HepG2 (cell line): ENCODE data around the gene C22orf31. TPM values are rescaled to one million over a fixed set of nuclear protein-coding genes. Genes with fewer than 3 reads are reported as not detected.
"Not testable (repeated sequence)": the region's sequence is repeated elsewhere in the genome, so short reads cannot be mapped to it uniquely, and the experiment has no call there.

ENCODE experiments used
- ATAC-seq: fragments of 200-7000 bp; cut with Tn5 transposase; 3 replicates; pipeline ENCODE4 v1.9.1; 2020; ENCODE audit warnings: mild to moderate bottlenecking, moderate library complexity
- BruUV-seq: library from RNA; stranded (reverse); fragments of 400-500 nt; replicated peaks from 2 replicates; lab custom pipeline; 2021; lab: Mats Ljungman, UMichigan
- CTCF ChIA-PET: fragments of 300-600 bp; formaldehyde crosslinking; extraction: SDS; loops from one replicate; lab custom pipeline; 2021; ENCODE audit warnings: low total read pairs, inconsistent platforms, low intra/inter-chr PET ratio; lab: Yijun Ruan, JAX
- POLR2A ChIA-PET: fragments of 350-600 bp; sonication (Branson Sonifier 250); formaldehyde crosslinking; loops from one replicate; lab custom pipeline; 2020; ENCODE audit warnings: antibody characterized with exemption, inconsistent platforms; lab: Yijun Ruan, JAX
- DNase-seq: peaks from one replicate; pipeline ENCODE4 v3.0.0-alpha.2; 2015; ENCODE audit warnings: low spot score
- FAIRE-seq: peaks from 3 replicates; lab custom pipeline; 2011; peaks lifted over from hg19 to GRCh38; lab: Jason Lieb, UNC
- H2AFZ ChIP-seq: one replicate; pipeline ENCODE4 v1.6.1; 2011; ENCODE audit warnings: low read length, inconsistent platforms
- H3K27ac ChIP-seq: fragments of 300-600 bp; 3 replicates; pipeline ENCODE4 v1.8.0; 2011; ENCODE audit warnings: mixed run types, mild to moderate bottlenecking, mixed read lengths, low read length, inconsistent platforms; ENCODE audit not compliant: insufficient read depth; ENCODE audit errors: extremely low read length
- H3K27me3 ChIP-seq, 2 experiments: fragments of 200-600 bp in 1 of 2; 2 replicates in 1 of 2; 3 replicates in 1 of 2; pipeline versions ENCODE4 v1.6.0 to v1.8.0; 2011; ENCODE audit warnings: low read length in 2 of 2, mild to moderate bottlenecking in 2 of 2, moderate library complexity in 2 of 2, inconsistent platforms in 1 of 2; ENCODE audit not compliant: insufficient read depth in 2 of 2, control insufficient read depth in 1 of 2
- H3K36me3 ChIP-seq, 2 experiments: fragments of 200-600 bp in 1 of 2; replicated peaks in 1 of 2; 2 replicates in 1 of 2; 3 replicates in 1 of 2; pipeline versions ENCODE4 v1.5.1 to v1.8.0; 2011; ENCODE audit warnings: low read length in 2 of 2, inconsistent platforms in 1 of 2; ENCODE audit not compliant: insufficient read depth in 2 of 2, control insufficient read depth in 1 of 2
- H3K4me1 ChIP-seq: 2 replicates; pipeline ENCODE4 v1.5.1; 2012; ENCODE audit warnings: low read length, inconsistent platforms; ENCODE audit not compliant: insufficient read depth
- H3K4me2 ChIP-seq: 2 replicates; pipeline ENCODE4 v1.6.0; 2011; ENCODE audit warnings: low read depth, low read length, inconsistent platforms
- H3K4me3 ChIP-seq, 3 experiments: fragments of 200-600 bp in 1 of 3; sonication (generic), shearing (Covaris generic) in 1 of 3; replicated peaks in 1 of 3; 2 replicates each; pipeline ENCODE4 v1.5.1; 2011 to 2016; ENCODE audit warnings: low read length in 3 of 3, inconsistent platforms in 2 of 3, low read depth in 2 of 3, mild to moderate bottlenecking in 2 of 3, control low read depth in 1 of 3, mixed read lengths in 1 of 3; ENCODE audit not compliant: insufficient read depth in 1 of 3
- H3K79me2 ChIP-seq: one replicate; pipeline ENCODE4 v1.6.1; 2011; ENCODE audit warnings: low read length, inconsistent platforms; ENCODE audit not compliant: insufficient read depth
- H3K9ac ChIP-seq: 2 replicates; pipeline ENCODE4 v1.6.0; 2011; ENCODE audit warnings: mild to moderate bottlenecking, low read depth, low read length, inconsistent platforms; ENCODE audit not compliant: insufficient read depth
- H3K9me3 ChIP-seq: 2 replicates; pipeline ENCODE4 v1.5.1; 2012; ENCODE audit warnings: mild to moderate bottlenecking, low read length
- H4K20me1 ChIP-seq: 2 replicates; pipeline ENCODE4 v1.6.0; 2011; ENCODE audit warnings: inconsistent platforms, mild to moderate bottlenecking, low read length, moderate library complexity; ENCODE audit not compliant: insufficient read depth
- RBM22 ChIP-seq: fragments of 200-400 bp; formaldehyde crosslinking; optimal IDR thresholded peaks from 2 replicates; pipeline ENCODE3; 2017; ENCODE audit warnings: mild to moderate bottlenecking, low read length, moderate library complexity
- SKIL ChIP-seq: sonication (generic); formaldehyde crosslinking; IDR thresholded peaks from 2 replicates; pipeline ENCODE4 v1.8.0; 2022; ENCODE audit warnings: missing genetic modification reagents, mild to moderate bottlenecking, moderate library complexity, borderline replicate concordance
- TGIF2 ChIP-seq: IDR thresholded peaks from 2 replicates; pipeline ENCODE4 v1.6.1; 2016; ENCODE audit warnings: control low read depth, missing compliant biosample characterization
- ZNF770 ChIP-seq: sonication (generic); formaldehyde crosslinking; IDR thresholded peaks from 2 replicates; pipeline ENCODE4 v1.5.0; 2020; ENCODE audit warnings: mild to moderate bottlenecking, missing genetic modification reagents
- WGBS: methylation state at CpG from one replicate; pipeline ENCODE4 v1.1.6; 2017; ENCODE audit warnings: low lambda C conversion rate; 5-methylcytosine and 5-hydroxymethylcytosine counted together
- in situ Hi-C: cut with HindIII; loops from 2 replicates; pipeline ENCODE4 v1.10.0; 2017; ENCODE audit warnings: low pct_unique_long_range_greater_than_20kb; ENCODE audit not compliant: extremely low pct_ligation_motif_present
- intact Hi-C: fragments of 100-400 bp; cut with micrococcal nuclease; formaldehyde crosslinking; loops from one replicate; pipeline ENCODE4 v1.10.0; 2022; ENCODE audit not compliant: unreplicated experiment
- polyA plus RNA-seq, 8 experiments: library from polyadenylated mRNA; depleted of rRNA in 3 of 8; stranded (reverse) in 7 of 8; unstranded in 1 of 8; fragments of >200 nt; fragmentation: Illumina TruSeq in 4 of 8; extraction: Trizol in 4 of 8; gene quantifications; 2 replicates each; pipeline versions ENCODE4 v1.2.1 to v1.2.3, GENCODE V29; 2011 to 2016; ENCODE audit warnings: low read depth in 4 of 8, missing spikeins in 1 of 8, mixed read lengths in 1 of 8; ENCODE audit not compliant: insufficient read depth in 1 of 8
- total RNA-seq, 5 experiments: library from RNA; depleted of rRNA; stranded (reverse); fragments of >200 nt; fragmentation: Illumina TruSeq; extraction: Trizol; gene quantifications; 2 replicates each; pipeline ENCODE4 v1.2.3, GENCODE V29; 2016; ENCODE audit warnings: low read depth in 1 of 5

Gene C22orf31
- total and polyA plus RNA-seq, 2 of the 13 experiments (the other 11 are each of a cell fraction or from before 2014, with no cell fraction given) = not detected

- not testable (repeated sequence) for H3K27me3 ChIP-seq, H2AFZ ChIP-seq, FAIRE-seq, BruUV-seq, H3K4me2 ChIP-seq, H3K9me3 ChIP-seq, H3K4me3 ChIP-seq, DNase-seq, H4K20me1 ChIP-seq, ATAC-seq, H3K9ac ChIP-seq, H3K27ac ChIP-seq
- Histone ChIP-seq H3K36me3 (peaks cover 18 to 72% of the 10 kb centered on the region in 2 experiments), H3K4me1 (peaks cover 91% of the 10 kb centered on the region), H3K79me2 (peaks cover 61% of the 10 kb centered on the region)
- TF ChIP-seq RBM22 (peak; percentile 6), ZNF770 (CRISPR knock-in tag) (peak; percentile 93)
- CTCF ChIA-PET = interaction anchor here (2.1 kb wide), 1 partner anchor 184 kb away, joined by 22 read pairs; no protein-coding TSS in a partner anchor
- in situ Hi-C loops (loop anchor here (5.0 kb wide), 1 partner anchor 182 kb away; no protein-coding TSS in a partner anchor), intact Hi-C loops (loop anchor here (1.0 to 5.0 kb wide), 2 partner anchors 113 to 184 kb away; no protein-coding TSS in a partner anchor)
- POLR2A ChIA-PET = interaction anchor here (0.8 to 3.3 kb wide), 4 partner anchors 8 to 239 kb away, joined by 3 to 22 read pairs (median 10); partner anchors contain the start of genes XBP1 and ZNRF3
- 100% methylated on average over 4 of the region's 4 CpGs for WGBS
These were observed 21.9 kb downstream of the C22orf31 start for GRCh38 chr22:29039684-29040083.

- Histone ChIP-seq H2AFZ (no peak overlapping the region), H3K4me2 (no peak overlapping the region), H3K79me2 (peaks cover 67% of the 10 kb centered on the region), H3K36me3 (peaks cover 17 to 72% of the 10 kb centered on the region in 2 experiments; a peak in 4 of 5 replicates), H3K27ac (peak overlapping the region; percentile 17), H3K4me3 (no peak overlapping the region), H3K27me3 (no peaks in the 10 kb centered on the region), H4K20me1 (peaks cover 9% of the 10 kb centered on the region), H3K9me3 (no peaks in the 10 kb centered on the region), H3K4me1 (peaks cover 91% of the 10 kb centered on the region), H3K9ac (no peak overlapping the region)
- POLR2A ChIA-PET = interaction anchor here (0.8 to 3.1 kb wide), 3 partner anchors 108 to 238 kb away, joined by 3 to 22 read pairs (median 6); partner anchors contain the start of genes XBP1 and ZNRF3
- in situ Hi-C loops (loop anchor here (5.0 kb wide), 1 partner anchor 182 kb away; no protein-coding TSS in a partner anchor), intact Hi-C loops (no loop called here)
- BruUV-seq = no TSS peak
- TF ChIP-seq RBM22 (peak; percentile 70), SKIL (CRISPR knock-in tag) (no peak), TGIF2 (CRISPR knock-in tag) (no peak)
- DNase-seq = no peak
- CTCF ChIA-PET = no interaction called here
- no peak for ATAC-seq
- no peak for FAIRE-seq
- 96% methylated on average over 9 of the region's 9 CpGs for WGBS
These were observed 22.5 kb downstream of the C22orf31 start for GRCh38 chr22:29039148-29039547.
